Endodermal cell (in vitro differentiated cells): Measurements from ENCODE around the gene TRPC3. TPM values are rescaled to one million over a fixed set of nuclear protein-coding genes. Genes with fewer than 3 reads are reported as not detected.

Source experiments
- DNase-seq: peaks from one replicate; pipeline ENCODE4 v3.0.0-alpha.2; 2017
- H3K27ac ChIP-seq: 2 replicates; pipeline ENCODE4 v1.5.1; 2013; ENCODE audit warnings: mild to moderate bottlenecking, low read depth, low read length, moderate library complexity
- H3K27me3 ChIP-seq: 2 replicates; pipeline ENCODE4 v1.6.1; 2013; ENCODE audit warnings: mild to moderate bottlenecking, low read length, moderate library complexity; ENCODE audit not compliant: insufficient read depth, control insufficient read depth, poor library complexity, severe bottlenecking
- H3K36me3 ChIP-seq: 2 replicates; pipeline ENCODE4 v1.7.0; 2013; ENCODE audit warnings: mild to moderate bottlenecking, low read length, moderate library complexity; ENCODE audit not compliant: control insufficient read depth, insufficient read depth
- H3K4me1 ChIP-seq: one replicate; pipeline ENCODE4 v1.7.0; 2013; ENCODE audit warnings: low read length; ENCODE audit not compliant: control insufficient read depth, insufficient read depth
- H3K4me3 ChIP-seq: 2 replicates; pipeline ENCODE4 v1.5.1; 2013; ENCODE audit warnings: mild to moderate bottlenecking, low read length, moderate library complexity
- H3K9ac ChIP-seq: 2 replicates; pipeline ENCODE4 v1.6.1; 2013; ENCODE audit warnings: mild to moderate bottlenecking, low read length, moderate library complexity; ENCODE audit not compliant: poor library complexity, severe bottlenecking; ENCODE audit errors: extremely low read depth
- H3K9me3 ChIP-seq: 2 replicates; pipeline ENCODE4 v1.6.1; 2013; ENCODE audit warnings: mild to moderate bottlenecking, low read length, moderate library complexity; ENCODE audit not compliant: control insufficient read depth
- H3K27ac Mint-ChIP-seq: 2 replicates; pipeline ENCODE4 v1.8.0; 2020; ENCODE audit warnings: mixed read lengths
- H3K27me3 Mint-ChIP-seq: 2 replicates; pipeline ENCODE4 v1.8.0; 2021; ENCODE audit warnings: mild to moderate bottlenecking, mixed read lengths; ENCODE audit not compliant: insufficient read depth
- H3K36me3 Mint-ChIP-seq: 2 replicates; pipeline ENCODE4 v1.8.0; 2020; ENCODE audit warnings: low read depth, mixed read lengths
- H3K4me1 Mint-ChIP-seq: 2 replicates; pipeline ENCODE4 v1.8.0; 2020; ENCODE audit warnings: mixed read lengths
- H3K4me3 Mint-ChIP-seq: 2 replicates; pipeline ENCODE4 v1.8.0; 2020; ENCODE audit warnings: mild to moderate bottlenecking, moderate library complexity, mixed read lengths
- H3K9me3 Mint-ChIP-seq: 2 replicates; pipeline ENCODE4 v1.8.0; 2020; ENCODE audit warnings: mild to moderate bottlenecking, mixed read lengths
- CTCF ChIP-seq: fragments of 200-600 bp; sonication (generic); conservative IDR thresholded peaks from 2 replicates; pipeline ENCODE4 v1.5.0; 2021; ENCODE audit warnings: antibody characterized with exemption, mild to moderate bottlenecking
- WGBS, 2 experiments: methylation state at CpG; one replicate each; pipeline versions ENCODE4 v1.1.5 to v1.1.7; 2013; ENCODE audit warnings: missing lambda C conversion rate in 2 of 2, mixed read lengths in 1 of 2; ENCODE audit not compliant: insufficient coverage in 1 of 2, insufficient read length in 1 of 2; 5-methylcytosine and 5-hydroxymethylcytosine counted together
- total RNA-seq, 2 donors: library from RNA; stranded (reverse); fragmentation: NEBNext Ultra II Directional in 1 of 2; extraction: Animal tissue kit (Norgen Biotek cat#: 25700) in 1 of 2; gene quantifications; 2 replicates in 1 of 2; 3 replicates in 1 of 2; pipeline ENCODE4 v1.2.1, GENCODE V29; 2021

The TRPC3 gene
- total RNA-seq, 2 donors from 2014 or later, result 0.79 to 1.00 TPM

- H3K4me1 ChIP-seq, result no peaks in the 10 kb centered on the region
- 94 to 100% methylated on average over 1 of the region's 1 CpG for WGBS, 2 experiments
- no peaks in the 10 kb centered on the region for H3K9me3 ChIP-seq
- H3K9me3 Mint-ChIP-seq, result no peaks in the 10 kb centered on the region
- H3K36me3 Mint-ChIP-seq, result no peaks in the 10 kb centered on the region
- H3K4me3 Mint-ChIP-seq, result no peak overlapping the region
- no peaks in the 10 kb centered on the region for H3K27me3 ChIP-seq
- H3K4me1 Mint-ChIP-seq, result no peaks in the 10 kb centered on the region
- no peak for DNase-seq
- no peak overlapping the region for H3K27ac Mint-ChIP-seq
- no peaks in the 10 kb centered on the region for H3K36me3 ChIP-seq
- no peaks in the 10 kb centered on the region for H3K27me3 Mint-ChIP-seq
- no peak overlapping the region for H3K4me3 ChIP-seq
- H3K9ac ChIP-seq, result no peak overlapping the region
- no peak for TF ChIP-seq CTCF
- no peak overlapping the region for H3K27ac ChIP-seq
Measured at GRCh38 chr4:121908346-121908745, 43.5 kb downstream of the TRPC3 start.

GRCh38 chr4:121900132-121900983 is 51.5 kb downstream of the TRPC3 start:
- DNase-seq, result peak; percentile 85
- Histone ChIP-seq H3K4me3 (no peak overlapping the region), H3K36me3 (no peaks in the 10 kb centered on the region), H3K27ac (no peak overlapping the region), H3K27me3 (peaks cover 14% of the 10 kb centered on the region), H3K9me3 (no peaks in the 10 kb centered on the region), H3K9ac (no peak overlapping the region), H3K4me1 (no peaks in the 10 kb centered on the region)
- no peak overlapping the region for H3K4me3 Mint-ChIP-seq
- H3K4me1 Mint-ChIP-seq, result no peaks in the 10 kb centered on the region
- 61 to 86% methylated on average over 2 to 4 of the region's 4 CpGs for WGBS, 2 experiments
- no peaks in the 10 kb centered on the region for H3K36me3 Mint-ChIP-seq
- H3K9me3 Mint-ChIP-seq, result no peaks in the 10 kb centered on the region
- no peak overlapping the region for H3K27ac Mint-ChIP-seq
- peak; percentile 93 for TF ChIP-seq CTCF
- peaks cover 23% of the 10 kb centered on the region for H3K27me3 Mint-ChIP-seq

- peaks cover 14% of the 10 kb centered on the region for H3K27me3 ChIP-seq
- H3K36me3 ChIP-seq, result no peaks in the 10 kb centered on the region
- H3K36me3 Mint-ChIP-seq, result no peaks in the 10 kb centered on the region
- WGBS, 2 experiments, result 62 to 65% methylated on average over 6 of the region's 6 CpGs
- H3K9me3 ChIP-seq, result no peaks in the 10 kb centered on the region
- no peak overlapping the region for H3K4me3 ChIP-seq
- DNase-seq, result peak; percentile 54
- peaks cover 28% of the 10 kb centered on the region for H3K27me3 Mint-ChIP-seq
- H3K4me1 ChIP-seq, result no peaks in the 10 kb centered on the region
- H3K27ac Mint-ChIP-seq, result no peak overlapping the region
- no peak overlapping the region for H3K9ac ChIP-seq
- H3K4me1 Mint-ChIP-seq, result no peaks in the 10 kb centered on the region
- no peak overlapping the region for H3K27ac ChIP-seq
- H3K9me3 Mint-ChIP-seq, result no peaks in the 10 kb centered on the region
- no peak overlapping the region for H3K4me3 Mint-ChIP-seq
- no peak for TF ChIP-seq CTCF
Measured at GRCh38 chr4:121898150-121898549, 53.7 kb downstream of the TRPC3 start.
